ENCODE data around the gene YAE1.

DNA sequence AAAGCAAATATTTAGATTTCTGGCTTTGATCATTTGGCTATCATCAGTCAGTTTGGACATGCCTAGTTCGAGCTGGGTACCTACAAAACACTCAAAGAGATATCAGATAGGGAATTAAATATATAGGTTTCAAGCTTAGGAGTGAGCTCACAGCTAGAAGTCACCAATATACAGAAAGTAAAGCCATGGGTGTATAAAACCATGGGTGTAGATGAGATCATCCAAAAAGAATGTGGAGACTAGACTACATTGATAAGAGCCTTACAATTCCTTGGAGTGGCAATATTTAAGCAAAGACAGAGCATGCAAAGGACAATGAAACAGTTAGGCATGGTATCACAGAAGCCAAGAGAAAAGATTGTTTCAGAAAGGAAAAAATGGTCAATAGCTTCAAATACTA, 49.9 kb downstream of the YAE1 start:
- TF ChIP-seq, protein P1, sequence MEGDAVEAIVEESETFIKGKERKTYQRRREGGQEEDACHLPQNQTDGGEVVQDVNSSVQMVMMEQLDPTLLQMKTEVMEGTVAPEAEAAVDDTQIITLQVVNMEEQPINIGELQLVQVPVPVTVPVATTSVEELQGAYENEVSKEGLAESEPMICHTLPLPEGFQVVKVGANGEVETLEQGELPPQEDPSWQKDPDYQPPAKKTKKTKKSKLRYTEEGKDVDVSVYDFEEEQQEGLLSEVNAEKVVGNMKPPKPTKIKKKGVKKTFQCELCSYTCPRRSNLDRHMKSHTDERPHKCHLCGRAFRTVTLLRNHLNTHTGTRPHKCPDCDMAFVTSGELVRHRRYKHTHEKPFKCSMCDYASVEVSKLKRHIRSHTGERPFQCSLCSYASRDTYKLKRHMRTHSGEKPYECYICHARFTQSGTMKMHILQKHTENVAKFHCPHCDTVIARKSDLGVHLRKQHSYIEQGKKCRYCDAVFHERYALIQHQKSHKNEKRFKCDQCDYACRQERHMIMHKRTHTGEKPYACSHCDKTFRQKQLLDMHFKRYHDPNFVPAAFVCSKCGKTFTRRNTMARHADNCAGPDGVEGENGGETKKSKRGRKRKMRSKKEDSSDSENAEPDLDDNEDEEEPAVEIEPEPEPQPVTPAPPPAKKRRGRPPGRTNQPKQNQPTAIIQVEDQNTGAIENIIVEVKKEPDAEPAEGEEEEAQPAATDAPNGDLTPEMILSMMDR (IDR thresholded peaks at IDR 0.05; ENCODE audit: insufficient read depth, low read depth, low read length) = no peak
- no peak for TF ChIP-seq EZH2 (IDR thresholded peaks at IDR 0.05; ENCODE audit: insufficient read depth, low read length)

All from astrocyte (in vitro differentiated cells and primary cell).